GM12891 (cell line): Measurements from ENCODE around the gene ANKAR.

Experiments used
- PAX5 ChIP-seq: IDR thresholded peaks from 2 replicates; pipeline ENCODE4 v1.6.1; 2011; ENCODE audit warnings: low read length, moderate library complexity, mild to moderate bottlenecking; ENCODE audit not compliant: insufficient read depth, severe bottlenecking
- POLR2A ChIP-seq: IDR thresholded peaks from 2 replicates; pipeline ENCODE4 v1.6.1; 2011; ENCODE audit warnings: low read depth, low read length, control low read depth
- POLR2AphosphoS5 ChIP-seq: IDR thresholded peaks from 2 replicates; pipeline ENCODE4 v1.6.1; 2011; ENCODE audit warnings: low read depth, low read length, control low read depth
- SPI1 ChIP-seq: IDR thresholded peaks from 2 replicates; pipeline ENCODE4 v1.6.1; 2011; ENCODE audit warnings: low read depth, low read length, control low read depth
- TAF1 ChIP-seq: IDR thresholded peaks from 2 replicates; pipeline ENCODE4 v1.6.1; 2011; ENCODE audit warnings: low read depth, low read length, control low read depth

DNA sequence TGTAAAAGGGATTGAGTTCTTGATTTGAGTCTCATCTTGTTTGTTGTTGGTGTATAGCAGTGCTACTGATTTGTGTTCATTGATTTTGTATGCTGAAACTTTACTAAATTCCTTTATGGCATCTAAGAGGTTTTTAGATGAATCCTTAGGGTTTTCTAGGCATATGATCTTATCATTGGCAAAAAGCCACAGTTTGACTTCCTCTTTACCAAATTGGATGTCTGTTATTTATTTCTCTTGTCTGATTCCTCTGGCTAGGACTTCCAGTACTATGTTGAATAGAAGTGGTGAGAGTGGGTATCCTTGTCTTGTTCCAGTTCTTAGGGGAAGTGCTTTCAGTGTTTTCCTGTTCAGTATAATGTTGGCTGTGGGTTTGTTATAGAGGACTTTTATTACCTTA, 4.8 kb downstream of the ANKAR start:
- TF ChIP-seq TAF1 (no peak), POLR2AphosphoS5 (no peak), POLR2A (no peak), SPI1 (no peak), PAX5 (no peak)
